DND-41 (cell line): ENCODE data around the gene USP54.

Experiments used
- ATAC-seq: fragments of 200-7000 bp; cut with Tn5 transposase; 3 replicates; pipeline ENCODE4 v1.9.1; 2021; ENCODE audit warnings: low read depth; ENCODE audit not compliant: insufficient read depth
- DNase-seq: peaks from one replicate; pipeline ENCODE4 v3.0.0-alpha.2; 2020
- H2AFZ ChIP-seq: 2 replicates; pipeline ENCODE4 v1.6.0; 2012; ENCODE audit warnings: low read depth, low read length
- H3K27ac ChIP-seq: 2 replicates; pipeline ENCODE4 v1.5.1; 2012; ENCODE audit warnings: low read length, inconsistent platforms
- H3K27me3 ChIP-seq: fragments of 200-600 bp; sonication (generic); 2 replicates; pipeline ENCODE4 v1.6.0; 2012; ENCODE audit warnings: low read length, mild to moderate bottlenecking, inconsistent platforms; ENCODE audit not compliant: insufficient read depth, poor library complexity
- H3K36me3 ChIP-seq: 2 replicates; pipeline ENCODE4 v1.5.1; 2012; ENCODE audit warnings: low read length, inconsistent platforms; ENCODE audit not compliant: insufficient read depth
- H3K4me1 ChIP-seq: 2 replicates; pipeline ENCODE4 v1.5.1; 2012; ENCODE audit warnings: mild to moderate bottlenecking, low read length; ENCODE audit not compliant: insufficient read depth
- H3K4me2 ChIP-seq: 2 replicates; pipeline ENCODE4 v1.6.0; 2012; ENCODE audit warnings: mild to moderate bottlenecking, moderate library complexity, low read length, inconsistent platforms; ENCODE audit not compliant: insufficient read depth
- H3K4me3 ChIP-seq, 2 experiments: fragments of 200-600 bp in 1 of 2; shearing (Covaris generic) in 1 of 2; 2 replicates each; pipeline ENCODE4 v1.5.1; 2012 to 2016; ENCODE audit warnings: inconsistent platforms in 2 of 2, low read length in 2 of 2, mild to moderate bottlenecking in 2 of 2, low read depth in 1 of 2, moderate library complexity in 1 of 2
- H3K79me2 ChIP-seq: 2 replicates; pipeline ENCODE4 v1.6.0; 2012; ENCODE audit warnings: low read length, inconsistent platforms; ENCODE audit not compliant: insufficient read depth
- H3K9ac ChIP-seq: 2 replicates; pipeline ENCODE4 v1.6.0; 2012; ENCODE audit warnings: low read depth, mild to moderate bottlenecking, inconsistent platforms, low read length, moderate library complexity
- H3K9me3 ChIP-seq: 2 replicates; pipeline ENCODE4 v1.5.1; 2012; ENCODE audit warnings: low read length, moderate library complexity, mild to moderate bottlenecking, inconsistent platforms; ENCODE audit not compliant: insufficient read depth, severe bottlenecking
- H4K20me1 ChIP-seq: 2 replicates; pipeline ENCODE4 v1.6.0; 2012; ENCODE audit warnings: low read length; ENCODE audit not compliant: insufficient read depth
- EZH2 ChIP-seq: IDR thresholded peaks from 3 replicates; pipeline ENCODE4 v1.6.1; 2012; ENCODE audit warnings: borderline replicate concordance, low read depth, mild to moderate bottlenecking, moderate library complexity, low read length, inconsistent platforms; ENCODE audit not compliant: severe bottlenecking
- TF ChIP-seq, protein P1 (sequence below): IDR thresholded peaks from 2 replicates; pipeline ENCODE4 v1.5.1; 2012; ENCODE audit warnings: borderline replicate concordance, low read length, moderate library complexity, mild to moderate bottlenecking; ENCODE audit not compliant: poor library complexity, severe bottlenecking; ENCODE audit errors: extremely low read depth

The USP54 gene

DNA sequence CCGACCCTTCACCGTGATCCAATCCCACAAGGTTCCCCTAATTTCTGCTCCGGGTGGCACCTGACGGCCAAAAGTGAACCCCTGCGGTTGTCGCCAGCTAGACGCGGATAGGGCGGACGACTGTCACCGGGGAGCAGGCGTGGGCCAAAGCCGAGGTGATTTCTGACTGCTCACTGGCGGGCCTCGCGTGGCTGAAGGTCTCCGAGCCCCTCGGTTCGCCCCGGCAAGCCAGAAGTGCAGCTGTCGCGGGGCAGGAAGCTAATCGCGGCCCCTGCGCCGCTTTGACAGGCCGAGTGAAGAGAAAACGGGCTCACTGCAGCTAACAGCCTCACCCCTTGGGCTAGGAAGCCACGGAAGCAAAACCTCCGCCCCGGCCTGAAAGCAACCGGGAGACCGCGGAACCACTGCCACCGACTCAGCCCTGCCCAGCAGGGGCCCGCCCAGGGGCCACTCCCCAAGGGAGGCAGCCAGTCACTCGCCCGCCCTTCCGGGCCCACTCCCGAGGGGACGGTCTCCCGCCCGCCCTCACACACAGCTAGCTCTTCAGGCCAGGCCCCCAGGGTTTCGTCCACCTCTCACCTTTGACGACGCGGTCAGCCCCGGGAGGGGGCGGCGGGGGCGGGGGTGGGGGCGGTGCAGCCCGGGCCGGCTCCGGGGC, 95.8 kb downstream of the USP54 start:
- Histone ChIP-seq H3K9ac (peak overlapping the region; percentile 88), H3K79me2 (peaks cover 64% of the 10 kb centered on the region), H4K20me1 (peaks cover 3% of the 10 kb centered on the region; the same call in 1 of the 2 replicates), H3K9me3 (no peaks in the 10 kb centered on the region), H3K27me3 (no peaks in the 10 kb centered on the region), H3K4me2 (peak overlapping the region; percentile 77), H3K36me3 (peaks cover 6% of the 10 kb centered on the region; the same call in 1 of the 2 replicates), H2AFZ (peak overlapping the region; percentile 84), H3K4me1 (peaks cover 37% of the 10 kb centered on the region), H3K27ac (peak overlapping the region; percentile 84), H3K4me3 (peak overlapping the region; percentile 95 to 97)
- DNase-seq = peak; percentile 89
- no peak for TF ChIP-seq EZH2
- TF ChIP-seq, protein P1, sequence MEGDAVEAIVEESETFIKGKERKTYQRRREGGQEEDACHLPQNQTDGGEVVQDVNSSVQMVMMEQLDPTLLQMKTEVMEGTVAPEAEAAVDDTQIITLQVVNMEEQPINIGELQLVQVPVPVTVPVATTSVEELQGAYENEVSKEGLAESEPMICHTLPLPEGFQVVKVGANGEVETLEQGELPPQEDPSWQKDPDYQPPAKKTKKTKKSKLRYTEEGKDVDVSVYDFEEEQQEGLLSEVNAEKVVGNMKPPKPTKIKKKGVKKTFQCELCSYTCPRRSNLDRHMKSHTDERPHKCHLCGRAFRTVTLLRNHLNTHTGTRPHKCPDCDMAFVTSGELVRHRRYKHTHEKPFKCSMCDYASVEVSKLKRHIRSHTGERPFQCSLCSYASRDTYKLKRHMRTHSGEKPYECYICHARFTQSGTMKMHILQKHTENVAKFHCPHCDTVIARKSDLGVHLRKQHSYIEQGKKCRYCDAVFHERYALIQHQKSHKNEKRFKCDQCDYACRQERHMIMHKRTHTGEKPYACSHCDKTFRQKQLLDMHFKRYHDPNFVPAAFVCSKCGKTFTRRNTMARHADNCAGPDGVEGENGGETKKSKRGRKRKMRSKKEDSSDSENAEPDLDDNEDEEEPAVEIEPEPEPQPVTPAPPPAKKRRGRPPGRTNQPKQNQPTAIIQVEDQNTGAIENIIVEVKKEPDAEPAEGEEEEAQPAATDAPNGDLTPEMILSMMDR = no peak
- ATAC-seq = peak; percentile 87

DNA sequence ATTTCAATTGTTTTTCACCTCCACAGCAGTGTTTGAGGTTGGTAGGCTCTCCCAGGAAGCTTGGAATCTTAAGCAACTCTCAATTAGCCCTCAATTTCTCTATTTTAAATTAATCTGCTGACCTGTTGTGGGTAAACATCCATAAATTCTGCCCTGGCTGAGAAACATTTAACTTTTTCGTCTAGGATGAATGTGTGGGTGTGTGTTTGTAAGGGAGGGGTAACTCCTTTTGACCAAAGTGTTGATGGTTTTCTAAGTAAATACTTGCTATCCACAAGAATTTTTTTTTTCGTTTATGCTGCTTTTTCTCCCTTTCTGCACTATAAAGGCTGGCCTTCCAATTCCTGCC, 96.3 kb downstream of the USP54 start:
- ATAC-seq (no peak), DNase-seq (no peak)
- Histone ChIP-seq H3K4me1 (peaks cover 37% of the 10 kb centered on the region), H3K9ac (peak overlapping the region; percentile 88), H3K4me2 (peak overlapping the region; percentile 77), H4K20me1 (peaks cover 5% of the 10 kb centered on the region; the same call in 1 of the 2 replicates), H3K4me3 (peak overlapping the region; percentile 95 to 97), H3K9me3 (no peaks in the 10 kb centered on the region), H3K36me3 (peaks cover 3% of the 10 kb centered on the region; the same call in 1 of the 2 replicates), H3K27ac (peak overlapping the region; percentile 84), H3K27me3 (no peaks in the 10 kb centered on the region), H3K79me2 (peaks cover 69% of the 10 kb centered on the region), H2AFZ (peak overlapping the region; percentile 84)
- TF ChIP-seq, protein P1 = no peak
- no peak for TF ChIP-seq EZH2

DNA sequence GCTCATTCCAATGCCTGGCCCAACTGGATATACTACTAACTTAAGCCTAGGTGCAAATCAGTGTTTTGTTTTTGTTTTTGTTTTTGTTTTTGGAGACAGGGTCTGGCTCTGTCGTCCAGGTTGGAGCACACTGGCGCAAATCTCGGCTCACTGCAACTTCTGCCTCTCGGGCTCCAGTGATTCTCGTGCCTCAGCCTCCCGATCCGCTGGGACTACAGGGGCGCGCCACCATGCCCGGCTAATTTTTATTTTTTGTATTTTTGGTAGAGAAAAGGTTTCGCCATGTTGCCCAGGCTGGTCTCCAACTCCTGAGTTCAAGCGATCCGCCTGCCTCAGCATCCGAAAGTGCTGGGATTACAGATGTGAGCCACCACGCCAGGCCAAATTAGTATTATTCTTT, 96.9 kb downstream of the USP54 start:
- no peaks in the 10 kb centered on the region for H3K27me3 ChIP-seq
- peaks cover 75% of the 10 kb centered on the region for H3K79me2 ChIP-seq
- H3K4me1 ChIP-seq = peaks cover 37% of the 10 kb centered on the region
- no peak for TF ChIP-seq EZH2
- TF ChIP-seq, protein P1 = no peak
- no peaks in the 10 kb centered on the region for H3K9me3 ChIP-seq
- peak overlapping the region; percentile 88; the same call in 1 of the 2 replicates for H3K9ac ChIP-seq
- DNase-seq = no peak
- peaks cover 2% of the 10 kb centered on the region; the same call in 1 of the 2 replicates for H3K36me3 ChIP-seq
- H2AFZ ChIP-seq = no peak overlapping the region
- ATAC-seq = no peak
- peak overlapping the region; percentile 77 for H3K4me2 ChIP-seq
- H3K4me3 ChIP-seq = peak overlapping the region in 1 of 2 experiments; percentile 95; a peak in 2 of 4 replicates
- H4K20me1 ChIP-seq = peaks cover 5% of the 10 kb centered on the region; the same call in 1 of the 2 replicates
- no peak overlapping the region for H3K27ac ChIP-seq
